Lower leg skin (tissue), 3 donors: ENCODE measurements around the gene USP20.

Source experiments
- POLR2A ChIP-seq, 2 donors: fragments of 450-650 bp; IDR thresholded peaks; one replicate each; pipeline ENCODE4 v1.6.1; 2016 to 2017; ENCODE audit warnings: antibody characterized with exemption in 2 of 2, mild to moderate bottlenecking in 1 of 2, moderate library complexity in 1 of 2
- TF ChIP-seq, protein P1 (sequence below), 3 donors: fragments of 450-650 bp; IDR thresholded peaks; one replicate each; pipeline ENCODE4 v1.5.1; 2016; ENCODE audit warnings: antibody characterized with exemption in 3 of 3, mild to moderate bottlenecking in 3 of 3, moderate library complexity in 2 of 3

DNA sequence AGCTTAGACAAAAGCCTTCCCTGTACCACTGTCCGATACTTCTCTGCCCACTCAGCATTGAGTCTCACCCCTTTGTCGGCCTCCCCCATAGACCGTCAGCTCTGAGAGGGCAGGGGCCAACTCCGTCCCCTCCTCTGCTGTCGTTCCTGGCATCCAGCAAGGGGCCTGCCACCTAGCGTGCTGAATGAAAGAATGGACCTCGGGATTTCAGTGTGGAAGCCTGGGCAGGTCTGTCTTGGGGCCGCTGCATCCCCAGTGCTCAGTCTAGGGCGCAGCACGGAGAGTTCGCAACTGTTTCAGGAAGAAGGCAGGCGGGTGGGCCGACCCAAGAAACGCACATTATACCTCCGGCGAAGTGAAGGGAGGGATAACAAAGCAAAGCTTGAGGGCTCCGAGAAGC, 33.8 kb upstream of the USP20 start:
- TF ChIP-seq, protein P1, sequence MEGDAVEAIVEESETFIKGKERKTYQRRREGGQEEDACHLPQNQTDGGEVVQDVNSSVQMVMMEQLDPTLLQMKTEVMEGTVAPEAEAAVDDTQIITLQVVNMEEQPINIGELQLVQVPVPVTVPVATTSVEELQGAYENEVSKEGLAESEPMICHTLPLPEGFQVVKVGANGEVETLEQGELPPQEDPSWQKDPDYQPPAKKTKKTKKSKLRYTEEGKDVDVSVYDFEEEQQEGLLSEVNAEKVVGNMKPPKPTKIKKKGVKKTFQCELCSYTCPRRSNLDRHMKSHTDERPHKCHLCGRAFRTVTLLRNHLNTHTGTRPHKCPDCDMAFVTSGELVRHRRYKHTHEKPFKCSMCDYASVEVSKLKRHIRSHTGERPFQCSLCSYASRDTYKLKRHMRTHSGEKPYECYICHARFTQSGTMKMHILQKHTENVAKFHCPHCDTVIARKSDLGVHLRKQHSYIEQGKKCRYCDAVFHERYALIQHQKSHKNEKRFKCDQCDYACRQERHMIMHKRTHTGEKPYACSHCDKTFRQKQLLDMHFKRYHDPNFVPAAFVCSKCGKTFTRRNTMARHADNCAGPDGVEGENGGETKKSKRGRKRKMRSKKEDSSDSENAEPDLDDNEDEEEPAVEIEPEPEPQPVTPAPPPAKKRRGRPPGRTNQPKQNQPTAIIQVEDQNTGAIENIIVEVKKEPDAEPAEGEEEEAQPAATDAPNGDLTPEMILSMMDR (IDR thresholded peaks at IDR 0.05): no peak
- no peak for TF ChIP-seq POLR2A (IDR thresholded peaks at IDR 0.05)
